Measurements from ENCODE around the gene GLP1R.

DNA sequence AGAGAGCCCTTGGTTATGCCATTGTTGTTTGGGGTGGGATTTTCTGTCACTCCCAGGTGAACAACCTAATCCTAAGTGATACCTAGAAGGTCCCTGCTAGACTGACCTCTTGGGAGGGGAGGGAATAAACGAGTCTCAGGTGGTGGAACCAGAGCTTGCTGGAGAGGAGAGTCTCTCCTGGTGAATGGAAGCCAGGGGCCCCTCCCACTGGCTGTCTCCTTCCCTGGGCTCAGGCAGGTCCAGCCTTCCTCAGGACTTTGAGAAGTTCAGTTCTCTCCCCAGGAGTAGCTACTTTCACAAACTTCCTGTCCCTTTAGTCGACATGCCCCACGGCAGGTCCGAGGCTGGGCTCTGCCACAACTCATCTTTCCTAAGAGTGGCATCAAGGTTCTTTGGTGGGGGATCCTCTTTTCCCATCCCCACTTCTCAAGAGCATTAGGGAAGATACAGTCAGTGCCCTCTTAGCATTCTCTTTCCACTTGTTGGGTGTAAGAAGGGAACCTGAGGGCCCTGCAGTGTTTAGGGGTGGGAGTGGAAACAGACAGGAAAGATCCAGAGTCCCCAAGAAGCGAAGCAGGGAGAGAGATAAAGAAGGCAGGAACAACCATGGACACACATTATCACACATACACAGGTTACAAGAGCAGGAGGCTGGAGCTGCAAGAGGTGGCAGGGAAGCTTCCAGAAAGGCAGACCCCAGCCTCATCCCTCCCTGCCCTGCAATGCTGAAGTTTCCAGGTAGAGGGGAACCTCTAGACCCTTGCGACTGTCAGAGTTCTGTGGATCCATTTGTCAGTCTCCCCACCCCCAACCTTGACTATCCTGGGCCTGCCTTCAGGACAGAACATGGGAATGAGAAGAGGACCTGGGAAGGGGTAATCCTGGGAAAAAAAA lies 900 bp upstream of the GLP1R start:
- TF ChIP-seq, protein P1, sequence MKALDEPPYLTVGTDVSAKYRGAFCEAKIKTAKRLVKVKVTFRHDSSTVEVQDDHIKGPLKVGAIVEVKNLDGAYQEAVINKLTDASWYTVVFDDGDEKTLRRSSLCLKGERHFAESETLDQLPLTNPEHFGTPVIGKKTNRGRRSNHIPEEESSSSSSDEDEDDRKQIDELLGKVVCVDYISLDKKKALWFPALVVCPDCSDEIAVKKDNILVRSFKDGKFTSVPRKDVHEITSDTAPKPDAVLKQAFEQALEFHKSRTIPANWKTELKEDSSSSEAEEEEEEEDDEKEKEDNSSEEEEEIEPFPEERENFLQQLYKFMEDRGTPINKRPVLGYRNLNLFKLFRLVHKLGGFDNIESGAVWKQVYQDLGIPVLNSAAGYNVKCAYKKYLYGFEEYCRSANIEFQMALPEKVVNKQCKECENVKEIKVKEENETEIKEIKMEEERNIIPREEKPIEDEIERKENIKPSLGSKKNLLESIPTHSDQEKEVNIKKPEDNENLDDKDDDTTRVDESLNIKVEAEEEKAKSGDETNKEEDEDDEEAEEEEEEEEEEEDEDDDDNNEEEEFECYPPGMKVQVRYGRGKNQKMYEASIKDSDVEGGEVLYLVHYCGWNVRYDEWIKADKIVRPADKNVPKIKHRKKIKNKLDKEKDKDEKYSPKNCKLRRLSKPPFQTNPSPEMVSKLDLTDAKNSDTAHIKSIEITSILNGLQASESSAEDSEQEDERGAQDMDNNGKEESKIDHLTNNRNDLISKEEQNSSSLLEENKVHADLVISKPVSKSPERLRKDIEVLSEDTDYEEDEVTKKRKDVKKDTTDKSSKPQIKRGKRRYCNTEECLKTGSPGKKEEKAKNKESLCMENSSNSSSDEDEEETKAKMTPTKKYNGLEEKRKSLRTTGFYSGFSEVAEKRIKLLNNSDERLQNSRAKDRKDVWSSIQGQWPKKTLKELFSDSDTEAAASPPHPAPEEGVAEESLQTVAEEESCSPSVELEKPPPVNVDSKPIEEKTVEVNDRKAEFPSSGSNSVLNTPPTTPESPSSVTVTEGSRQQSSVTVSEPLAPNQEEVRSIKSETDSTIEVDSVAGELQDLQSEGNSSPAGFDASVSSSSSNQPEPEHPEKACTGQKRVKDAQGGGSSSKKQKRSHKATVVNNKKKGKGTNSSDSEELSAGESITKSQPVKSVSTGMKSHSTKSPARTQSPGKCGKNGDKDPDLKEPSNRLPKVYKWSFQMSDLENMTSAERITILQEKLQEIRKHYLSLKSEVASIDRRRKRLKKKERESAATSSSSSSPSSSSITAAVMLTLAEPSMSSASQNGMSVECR (CRISPR knock-in tag; IDR thresholded peaks at IDR 0.05; ENCODE audit: borderline replicate concordance) = no peak
- no peak for TF ChIP-seq NFE2L1 (CRISPR knock-in tag; IDR thresholded peaks at IDR 0.05)
- TF ChIP-seq CREM (CRISPR knock-in tag; IDR thresholded peaks at IDR 0.05) = no peak
- TF ChIP-seq, protein P2, sequence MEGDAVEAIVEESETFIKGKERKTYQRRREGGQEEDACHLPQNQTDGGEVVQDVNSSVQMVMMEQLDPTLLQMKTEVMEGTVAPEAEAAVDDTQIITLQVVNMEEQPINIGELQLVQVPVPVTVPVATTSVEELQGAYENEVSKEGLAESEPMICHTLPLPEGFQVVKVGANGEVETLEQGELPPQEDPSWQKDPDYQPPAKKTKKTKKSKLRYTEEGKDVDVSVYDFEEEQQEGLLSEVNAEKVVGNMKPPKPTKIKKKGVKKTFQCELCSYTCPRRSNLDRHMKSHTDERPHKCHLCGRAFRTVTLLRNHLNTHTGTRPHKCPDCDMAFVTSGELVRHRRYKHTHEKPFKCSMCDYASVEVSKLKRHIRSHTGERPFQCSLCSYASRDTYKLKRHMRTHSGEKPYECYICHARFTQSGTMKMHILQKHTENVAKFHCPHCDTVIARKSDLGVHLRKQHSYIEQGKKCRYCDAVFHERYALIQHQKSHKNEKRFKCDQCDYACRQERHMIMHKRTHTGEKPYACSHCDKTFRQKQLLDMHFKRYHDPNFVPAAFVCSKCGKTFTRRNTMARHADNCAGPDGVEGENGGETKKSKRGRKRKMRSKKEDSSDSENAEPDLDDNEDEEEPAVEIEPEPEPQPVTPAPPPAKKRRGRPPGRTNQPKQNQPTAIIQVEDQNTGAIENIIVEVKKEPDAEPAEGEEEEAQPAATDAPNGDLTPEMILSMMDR (IDR thresholded peaks at IDR 0.05) = no peak
- no peak for TF ChIP-seq USF1 (CRISPR knock-in tag; IDR thresholded peaks at IDR 0.05)

Measured in WTC11 (cell line).